Stimulated activated CD8-positive, alpha-beta memory T cell treated with anti-CD3 and anti-CD28 coated beads, Interleukin-15, amount 100 ng/mL, for 4 hours (primary cell): ENCODE measurements around the gene NPHP4.
"Not testable (repeated sequence)": the region's sequence is repeated elsewhere in the genome, so short reads cannot be mapped to it uniquely, and the experiment has no call there.

Source experiments
- DNase-seq, 2 donors: peaks; one replicate each; pipeline ENCODE4 v3.0.0-alpha.2; 2020; ENCODE audit warnings: low read depth in 2 of 2

NPHP4 gene

GRCh38 chr1:6024376-6024775 lies 32.2 kb upstream of the NPHP4 start:
- no peak for DNase-seq

- no peak for DNase-seq
Observed at GRCh38 chr1:6023346-6023745, 31.1 kb upstream of the NPHP4 start.

DNA sequence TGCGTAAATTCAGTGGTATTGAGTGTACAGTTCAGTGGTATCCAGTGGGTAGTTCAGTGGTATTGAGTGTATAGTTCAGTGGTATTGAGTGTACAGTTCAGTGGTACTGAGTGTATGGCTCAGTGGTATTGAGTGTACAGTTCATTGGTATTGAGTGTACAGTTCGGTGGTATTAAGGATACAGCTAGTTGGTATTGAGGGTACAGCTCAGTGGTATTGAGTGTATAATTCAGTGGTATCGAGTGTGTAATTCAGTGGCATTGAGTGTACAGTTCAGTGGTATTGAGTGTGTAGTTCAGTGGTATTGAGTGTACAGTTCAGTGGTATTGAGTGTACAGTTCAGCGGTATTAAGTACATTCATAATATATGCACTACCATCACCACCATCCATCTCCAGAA lies 30.0 kb upstream of the NPHP4 start:
- DNase-seq, result no peak

DNA sequence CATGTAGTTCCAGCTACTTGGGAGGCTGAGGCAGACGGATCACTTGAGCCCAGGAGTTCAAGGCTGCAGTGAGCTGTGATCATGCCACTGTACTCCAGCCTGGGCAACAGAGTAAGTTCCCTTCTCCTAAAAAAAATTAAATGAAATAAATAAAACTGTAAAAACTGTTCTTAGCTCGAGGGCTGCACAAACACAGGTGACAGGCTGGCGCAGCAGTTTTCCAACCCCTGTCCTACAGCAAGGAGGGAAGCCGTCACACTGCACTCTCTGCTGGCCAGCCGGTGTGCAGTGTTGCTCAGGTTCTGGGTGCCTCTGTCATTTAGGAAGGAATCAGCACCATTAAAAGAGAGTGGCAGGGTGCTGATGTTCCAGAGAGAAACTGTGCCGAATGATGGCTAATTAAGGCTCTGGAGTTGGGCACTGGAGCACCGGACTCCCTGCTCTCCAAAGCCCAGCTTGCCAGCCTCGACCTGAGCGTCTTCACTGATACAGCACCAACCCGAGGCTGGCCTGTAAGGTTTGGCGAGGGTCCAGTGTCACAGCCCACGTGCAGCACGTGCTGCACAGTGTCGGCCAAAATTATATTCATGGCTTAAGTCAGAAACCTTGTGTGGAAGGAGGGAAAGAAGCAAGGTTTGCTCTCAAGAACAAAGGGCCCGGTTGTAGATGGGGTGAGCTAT lies 27.1 kb upstream of the NPHP4 start:
- no peak for DNase-seq

GRCh38 chr1:6017654-6018053 lies 25.4 kb upstream of the NPHP4 start:
- DNase-seq, result not testable (repeated sequence)

DNA sequence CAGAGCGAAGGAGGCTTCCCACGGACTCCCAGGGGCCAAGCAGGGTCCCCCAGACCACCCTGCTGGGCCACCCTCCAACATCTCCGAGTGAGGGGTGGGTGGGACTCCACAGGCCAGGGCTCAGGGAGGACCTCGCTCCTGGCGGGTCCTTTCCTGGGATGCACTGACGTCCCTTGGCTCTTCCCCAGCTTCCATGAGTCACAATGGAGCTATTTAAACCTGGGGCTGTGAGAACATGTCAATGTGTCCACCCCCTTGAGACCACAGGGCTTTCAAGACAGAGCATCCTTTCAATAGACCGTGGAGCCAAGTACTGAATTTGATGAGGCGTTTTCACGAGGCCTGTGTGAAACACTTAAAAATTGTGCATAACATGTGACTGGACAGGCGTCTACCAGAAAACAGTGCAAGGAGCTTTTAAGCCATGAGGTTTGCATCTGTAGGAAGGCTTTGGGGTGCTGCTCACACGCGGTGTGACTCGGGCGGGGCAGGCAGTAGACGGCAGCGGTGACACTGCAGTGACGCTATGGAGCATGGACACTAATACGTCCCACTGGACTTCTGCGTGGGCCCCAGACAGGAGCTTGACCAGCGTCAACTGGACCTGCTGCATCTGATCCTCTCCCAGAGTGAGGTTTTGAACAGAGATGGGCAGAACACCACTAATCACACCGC lies 24.1 kb upstream of the NPHP4 start:
- DNase-seq, result no peak

DNA sequence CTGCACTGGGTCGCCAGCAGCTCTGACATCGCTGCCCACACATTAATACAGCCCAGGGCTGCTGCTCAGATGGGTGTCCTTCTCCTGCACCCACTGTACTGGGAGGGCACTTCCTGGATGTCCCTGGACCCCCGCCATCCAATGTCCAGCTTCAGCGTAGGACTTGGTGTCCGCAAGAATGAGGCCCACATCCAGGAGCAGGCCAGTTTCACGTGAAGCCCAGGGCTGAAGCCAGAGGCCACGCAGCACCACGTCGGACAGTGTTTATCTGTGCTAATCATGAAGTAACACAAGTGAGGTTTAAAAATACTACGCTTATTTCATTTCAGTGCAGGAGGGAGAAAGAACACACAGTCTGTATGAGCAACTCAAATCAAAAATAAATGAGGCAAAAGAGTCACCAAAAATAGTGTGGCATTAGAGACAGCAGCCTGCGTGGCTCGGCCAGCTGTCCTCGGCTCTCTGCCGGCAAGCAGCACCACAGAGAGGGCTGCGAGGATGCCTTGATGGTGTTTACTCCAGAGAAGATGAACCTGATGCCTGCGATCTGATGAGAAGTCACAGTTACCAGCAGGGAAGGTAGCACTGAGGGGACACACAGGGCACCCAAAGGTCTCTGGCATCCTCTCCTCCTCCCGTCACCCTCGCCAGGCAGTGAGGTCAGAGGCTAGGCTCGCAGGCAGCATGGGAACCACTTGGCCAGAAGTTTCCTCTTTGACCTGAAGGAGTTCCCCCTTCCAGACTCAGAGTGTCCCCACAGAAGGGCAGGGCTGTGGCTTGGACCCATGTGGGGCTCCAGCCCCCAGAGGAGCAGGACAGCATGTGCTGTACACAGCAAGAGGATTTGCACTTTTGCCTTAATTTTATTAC lies 22.1 kb upstream of the NPHP4 start:
- no peak for DNase-seq

GRCh38 chr1:6013491-6013890 lies 21.3 kb upstream of the NPHP4 start:
- no peak for DNase-seq

DNA sequence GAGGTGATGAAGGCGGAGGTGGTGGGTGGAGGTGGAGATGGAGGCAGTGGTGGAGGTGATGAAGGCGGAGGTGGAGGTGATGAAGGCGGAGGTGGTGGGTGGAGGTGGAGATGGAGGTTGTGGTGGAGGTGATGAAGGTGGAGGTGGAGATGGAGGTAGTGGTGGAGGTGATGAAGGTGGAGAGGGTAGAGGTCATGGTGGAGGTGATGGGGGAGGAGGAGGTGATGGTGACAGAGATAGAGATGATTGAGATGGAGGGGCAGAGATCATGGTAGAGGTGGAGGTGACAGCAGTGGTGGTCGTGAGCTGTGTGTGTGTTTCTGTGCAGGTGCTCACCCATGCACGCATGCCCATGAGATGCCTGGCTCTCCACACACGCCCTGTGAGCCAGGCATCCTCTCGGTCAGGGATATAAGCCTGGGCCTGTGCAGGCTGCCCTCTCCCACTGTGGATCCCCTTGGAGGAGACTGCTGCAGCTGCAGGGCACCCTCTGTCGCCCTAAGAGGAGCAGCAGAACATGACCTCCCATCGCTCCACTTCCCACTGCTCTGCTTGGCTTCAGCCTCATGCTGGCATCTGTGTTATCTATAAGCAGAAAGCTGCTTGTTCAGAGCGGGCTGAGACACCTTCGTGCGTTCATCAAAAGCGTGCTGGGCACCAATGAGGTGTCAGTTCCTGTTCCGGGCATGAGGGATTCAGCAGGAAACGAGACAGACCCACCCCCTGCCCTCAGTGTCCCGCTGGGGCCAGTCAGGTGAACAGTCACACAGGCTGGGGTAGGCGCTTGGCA lies 20.5 kb upstream of the NPHP4 start:
- no peak for DNase-seq

DNA sequence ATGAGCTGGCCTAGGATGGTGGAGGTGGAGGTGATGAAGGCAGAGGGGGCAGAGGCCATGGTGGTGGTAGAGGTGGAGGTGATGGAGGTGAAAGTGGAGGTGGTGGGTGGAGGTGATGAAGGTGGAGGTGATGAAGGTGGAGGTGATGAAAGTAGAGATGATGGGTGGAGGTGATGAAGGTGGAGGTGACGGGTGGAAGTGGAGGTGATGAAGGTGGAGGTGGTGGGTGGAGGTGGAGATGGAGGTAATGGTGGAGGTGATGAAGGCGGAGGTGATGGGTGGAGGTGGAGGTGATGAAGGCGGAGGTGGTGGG lies 19.7 kb upstream of the NPHP4 start:
- no peak for DNase-seq

DNA sequence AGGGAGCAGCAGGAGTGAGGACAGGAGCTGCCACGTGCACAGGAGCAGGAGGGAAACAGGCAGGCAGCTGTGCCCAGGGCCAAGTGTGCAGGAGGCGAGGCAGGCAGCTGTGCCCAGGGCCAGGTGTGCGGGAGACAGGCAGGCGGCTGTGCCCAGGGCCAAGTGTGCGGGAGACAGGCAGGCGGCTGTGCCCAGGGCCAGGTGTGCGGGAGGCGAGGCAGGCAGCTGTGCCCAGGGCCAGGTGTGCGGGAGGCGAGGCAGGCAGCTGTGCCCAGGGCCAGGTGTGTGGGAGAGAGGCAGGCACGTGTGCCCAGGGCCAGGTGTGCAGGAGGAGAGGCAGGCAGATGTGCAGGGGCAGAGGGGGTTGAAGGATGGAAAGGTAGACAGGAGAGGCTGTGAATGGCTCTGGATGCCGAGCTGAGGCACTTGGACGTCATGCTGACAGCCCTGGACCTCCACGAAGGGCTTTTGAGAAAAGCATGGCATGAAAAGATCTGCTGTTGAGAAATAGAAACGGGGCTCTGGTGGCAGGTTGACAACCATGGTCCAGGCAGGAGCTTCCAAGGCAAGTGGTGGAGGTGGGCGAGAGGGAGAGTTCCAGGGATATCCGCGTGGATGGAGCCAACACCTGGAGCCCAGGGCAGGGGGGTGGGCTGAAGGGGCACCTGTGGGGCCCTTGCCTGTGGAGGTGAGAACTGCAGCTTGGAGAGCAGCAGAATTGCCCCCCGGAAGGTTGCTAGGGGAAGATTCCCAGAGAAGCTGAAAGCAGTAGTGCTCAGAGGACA lies 19.1 kb upstream of the NPHP4 start:
- no peak for DNase-seq

DNA sequence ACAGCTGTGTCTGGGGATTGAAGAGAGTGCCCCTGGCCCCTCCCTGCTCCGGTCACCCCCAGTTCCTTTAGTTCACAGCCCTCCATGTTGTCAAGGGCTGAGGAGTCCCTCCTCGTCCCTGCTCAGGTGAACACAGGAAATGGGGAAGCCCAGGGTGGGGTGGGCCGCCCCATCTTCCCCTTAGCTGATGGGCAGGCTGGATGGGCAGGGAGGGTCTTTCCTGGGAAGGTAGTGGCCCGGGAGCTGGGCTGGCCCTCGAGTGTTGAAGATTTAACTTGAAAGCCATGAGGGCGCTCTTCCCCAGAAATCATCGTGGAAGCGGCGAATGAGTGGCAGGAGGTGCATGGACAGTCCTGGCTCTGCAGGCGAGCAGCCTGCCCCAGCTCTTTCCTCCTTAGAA lies 18.3 kb upstream of the NPHP4 start:
- DNase-seq, result no peak

GRCh38 chr1:6009120-6010040 lies 17.2 kb upstream of the NPHP4 start:
- DNase-seq, result no peak

GRCh38 chr1:6008696-6009095 lies 16.5 kb upstream of the NPHP4 start:
- no peak for DNase-seq

DNA sequence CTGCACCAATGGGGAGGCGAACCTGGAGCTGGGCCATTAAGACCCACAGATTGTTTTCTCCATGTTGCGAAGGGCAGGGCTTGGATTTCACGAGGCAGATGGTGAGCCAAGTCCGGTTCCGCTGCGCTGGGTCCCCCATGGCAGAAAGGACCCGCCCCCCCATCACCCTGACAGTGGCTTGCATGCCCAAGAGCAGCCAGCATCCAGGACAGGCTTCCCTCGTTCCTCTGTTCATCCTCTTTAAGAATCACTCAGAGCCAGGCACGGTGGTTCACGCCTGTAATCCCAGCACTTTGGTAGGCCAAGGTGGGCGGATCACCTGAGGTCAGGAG lies 15.8 kb upstream of the NPHP4 start:
- DNase-seq, result no peak

- DNase-seq, result no peak
Observed at GRCh38 chr1:6007318-6008083, 15.3 kb upstream of the NPHP4 start.

DNA sequence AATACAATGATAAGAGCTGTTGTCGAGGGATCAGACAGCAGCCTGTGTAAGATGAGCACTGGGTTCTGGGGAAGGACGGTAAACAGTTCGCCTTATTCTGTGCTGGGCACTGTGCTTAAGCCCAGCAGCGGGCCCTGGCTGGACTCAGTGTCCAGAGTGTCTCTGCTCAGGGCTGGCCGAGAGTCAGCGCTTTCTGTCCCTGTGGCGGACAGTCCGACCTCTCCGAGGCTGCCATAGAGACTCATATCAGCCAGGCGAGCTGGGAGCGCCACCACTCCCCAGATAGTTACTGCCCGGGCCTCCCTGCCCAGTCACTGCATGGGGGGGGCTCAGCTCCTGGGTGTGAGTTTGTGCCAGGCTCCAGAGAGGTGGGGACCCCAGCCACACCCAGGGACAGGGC lies 14.7 kb upstream of the NPHP4 start:
- DNase-seq, result no peak

DNA sequence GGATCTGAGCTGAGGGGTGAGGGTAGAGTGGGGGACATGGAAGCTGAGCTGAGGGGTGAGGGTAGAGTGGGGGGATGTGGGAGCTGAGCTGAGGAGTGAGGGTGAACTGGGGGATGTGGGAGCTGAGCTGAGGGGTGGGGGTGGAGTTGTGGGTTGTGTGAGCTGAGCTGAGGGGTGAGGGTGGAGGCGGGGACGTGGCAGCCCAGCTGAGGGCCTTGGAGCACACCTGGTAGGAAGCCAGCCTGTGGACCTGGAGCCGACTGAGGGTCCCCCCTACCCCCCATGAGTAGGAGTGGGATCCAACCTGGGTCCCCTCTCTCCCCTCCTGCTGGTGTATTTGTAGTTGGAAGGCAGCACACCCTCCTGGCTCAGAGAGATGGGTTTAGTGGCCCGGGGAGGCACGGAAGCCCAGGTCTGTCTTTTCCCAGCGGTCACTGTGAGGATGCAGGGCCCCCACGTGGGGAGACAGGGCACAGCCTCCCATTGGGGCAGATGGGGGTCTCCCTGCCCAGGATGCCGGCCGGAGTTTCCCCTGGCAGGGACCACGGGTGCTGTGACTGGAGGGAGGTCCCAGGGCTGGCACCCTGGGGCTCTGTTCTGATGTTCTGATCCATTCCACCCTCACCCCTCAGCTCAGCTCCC lies 13.2 kb upstream of the NPHP4 start:
- no peak for DNase-seq
